Measurements from ENCODE around the gene CXCL6. TPM values are rescaled to one million over a fixed set of nuclear protein-coding genes. Genes with fewer than 3 reads are reported as not detected.

CXCL6 gene
- total and polyA plus RNA-seq, 5 donors: 0.20 to 0.92 (median 0.38) TPM; not detected in 1

GRCh38 chr4:73855406-73855805 is 18.9 kb downstream of the CXCL6 start:
- intact Hi-C loops (cut with DNase I): no loop called here
- Histone ChIP-seq H3K4me1 (ENCODE audit: control insufficient read depth, insufficient read depth, low read length) (peaks cover 3% of the 10 kb centered on the region), H3K4me3 (ENCODE audit: low read length) (no peak overlapping the region), H3K27ac (ENCODE audit: low read length) (no peak overlapping the region), H3K27me3 (ENCODE audit: control insufficient read depth, insufficient read depth) (no peaks in the 10 kb centered on the region), H3K9me3 (ENCODE audit: control insufficient read depth, low read length) (no peaks in the 10 kb centered on the region)
- WGBS: 66% methylated on average over 4 of the region's 4 CpGs
- DNase-seq: no peak
- no peak for ATAC-seq

GRCh38 chr4:73856518-73856917 is 20.0 kb downstream of the CXCL6 start:
- Histone ChIP-seq H3K27me3 (ENCODE audit: control insufficient read depth, insufficient read depth) (no peaks in the 10 kb centered on the region), H3K4me3 (ENCODE audit: low read length) (no peak overlapping the region), H3K9me3 (ENCODE audit: control insufficient read depth, low read length) (no peaks in the 10 kb centered on the region), H3K27ac (ENCODE audit: low read length) (no peak overlapping the region), H3K4me1 (ENCODE audit: control insufficient read depth, insufficient read depth, low read length) (peaks cover 3% of the 10 kb centered on the region)
- DNase-seq: no peak
- intact Hi-C loops (cut with DNase I): no loop called here
- ATAC-seq: peak; percentile 31 to 33

DNA sequence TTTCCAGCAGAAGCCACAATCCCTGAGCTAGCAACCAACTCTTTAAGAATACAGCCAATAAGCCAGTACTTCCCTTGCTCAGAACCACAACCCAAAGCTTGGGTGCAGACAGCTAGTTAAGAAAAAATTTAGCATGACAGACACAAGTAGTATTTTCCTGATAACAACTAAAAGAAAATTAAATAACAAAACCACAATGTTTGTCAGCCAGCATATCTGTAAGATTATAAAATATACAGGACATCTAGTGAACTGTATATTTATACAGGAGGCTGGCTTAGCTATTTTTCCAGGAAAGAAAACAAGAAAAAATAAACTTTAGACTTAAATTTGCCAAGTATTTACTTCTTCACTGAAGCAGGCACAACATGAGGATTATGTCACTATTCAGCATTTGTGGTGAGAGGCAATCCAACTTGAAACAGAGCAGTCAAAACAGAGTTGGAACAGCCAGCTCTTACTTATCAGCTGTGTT is 23.2 kb downstream of the CXCL6 start:
- intact Hi-C loops (cut with DNase I): no loop called here
- no peaks in the 10 kb centered on the region for H3K9me3 ChIP-seq (ENCODE audit: control insufficient read depth, low read length)
- H3K27me3 ChIP-seq (ENCODE audit: control insufficient read depth, insufficient read depth): no peaks in the 10 kb centered on the region
- no peaks in the 10 kb centered on the region for H3K4me1 ChIP-seq (ENCODE audit: control insufficient read depth, insufficient read depth, low read length)
- no peak overlapping the region for H3K27ac ChIP-seq (ENCODE audit: low read length)
- no peak overlapping the region for H3K4me3 ChIP-seq (ENCODE audit: low read length)
- DNase-seq (no peak), ATAC-seq (peak; percentile 64 to 87)

- Histone ChIP-seq H3K4me1 (ENCODE audit: control insufficient read depth, insufficient read depth, low read length) (no peaks in the 10 kb centered on the region), H3K27ac (ENCODE audit: low read length) (no peak overlapping the region), H3K4me3 (ENCODE audit: low read length) (no peak overlapping the region), H3K9me3 (ENCODE audit: control insufficient read depth, low read length) (no peaks in the 10 kb centered on the region), H3K27me3 (ENCODE audit: control insufficient read depth, insufficient read depth) (no peaks in the 10 kb centered on the region)
- WGBS: 43% methylated on average over 4 of the region's 4 CpGs
- intact Hi-C loops (cut with DNase I): no loop called here
- ATAC-seq (no peak), DNase-seq (no peak)
These were observed 23.7 kb downstream of the CXCL6 start for GRCh38 chr4:73860181-73860580.

DNA sequence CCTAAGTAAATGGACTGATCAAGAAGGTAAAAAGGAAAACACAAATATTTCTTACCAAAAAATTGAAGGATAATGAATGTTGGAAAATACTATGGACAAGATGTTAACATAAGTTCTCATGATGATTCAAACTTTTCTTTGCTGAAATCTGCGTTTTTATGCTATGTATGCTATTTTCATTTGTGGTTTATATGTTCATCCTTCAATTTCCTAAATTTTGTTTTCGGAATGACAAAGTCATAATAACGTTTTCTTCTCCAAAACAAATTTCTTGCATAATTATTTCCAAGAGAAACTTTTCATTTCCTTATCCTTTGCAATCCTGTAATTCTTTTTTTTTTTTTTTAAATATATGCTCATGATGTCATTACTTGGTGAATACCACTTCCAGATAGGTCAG is 24.4 kb downstream of the CXCL6 start:
- no peak for ATAC-seq
- DNase-seq: no peak
- intact Hi-C loops (cut with DNase I): no loop called here
- Histone ChIP-seq H3K9me3 (ENCODE audit: control insufficient read depth, low read length) (no peaks in the 10 kb centered on the region), H3K4me3 (ENCODE audit: low read length) (no peak overlapping the region), H3K4me1 (ENCODE audit: control insufficient read depth, insufficient read depth, low read length) (no peaks in the 10 kb centered on the region), H3K27me3 (ENCODE audit: control insufficient read depth, insufficient read depth) (no peaks in the 10 kb centered on the region), H3K27ac (ENCODE audit: low read length) (no peak overlapping the region)
- 62% methylated on average over 3 of the region's 3 CpGs for WGBS

- 75% methylated on average over 1 of the region's 1 CpG for WGBS
- intact Hi-C loops (cut with DNase I): no loop called here
- Histone ChIP-seq H3K4me3 (ENCODE audit: low read length) (no peak overlapping the region), H3K9me3 (ENCODE audit: control insufficient read depth, low read length) (no peaks in the 10 kb centered on the region), H3K27ac (ENCODE audit: low read length) (no peak overlapping the region), H3K4me1 (ENCODE audit: control insufficient read depth, insufficient read depth, low read length) (no peaks in the 10 kb centered on the region), H3K27me3 (ENCODE audit: control insufficient read depth, insufficient read depth) (no peaks in the 10 kb centered on the region)
- DNase-seq: no peak
- ATAC-seq: no peak
These were observed 25.8 kb downstream of the CXCL6 start for GRCh38 chr4:73862322-73862721.

- intact Hi-C loops (cut with DNase I): no loop called here
These were observed 27.9 kb downstream of the CXCL6 start for GRCh38 chr4:73864365-73864764.

DNA sequence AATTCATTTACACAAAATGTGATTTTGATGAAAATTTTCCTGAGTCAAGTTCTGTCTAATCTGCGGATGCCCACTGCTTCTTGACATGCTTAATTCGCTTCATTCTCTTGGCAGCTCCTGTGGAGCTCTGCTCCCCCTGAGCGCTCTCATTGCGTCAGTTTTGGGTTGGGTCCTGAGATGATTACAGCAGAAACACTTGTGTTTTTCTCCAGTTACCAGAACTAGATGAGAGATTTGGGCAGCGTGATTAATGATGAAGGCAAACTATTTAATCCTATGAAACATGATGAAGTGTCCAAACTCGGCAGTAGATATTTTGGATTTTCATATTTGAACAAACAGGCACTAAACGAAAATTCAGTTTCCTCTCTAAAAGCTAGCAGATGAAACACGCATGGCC is 28.5 kb downstream of the CXCL6 start:
- Histone ChIP-seq H3K27me3 (ENCODE audit: control insufficient read depth, insufficient read depth) (no peaks in the 10 kb centered on the region), H3K9me3 (ENCODE audit: control insufficient read depth, low read length) (no peaks in the 10 kb centered on the region), H3K27ac (ENCODE audit: low read length) (no peak overlapping the region), H3K4me1 (ENCODE audit: control insufficient read depth, insufficient read depth, low read length) (no peaks in the 10 kb centered on the region), H3K4me3 (ENCODE audit: low read length) (no peak overlapping the region)
- 66% methylated on average over 8 of the region's 8 CpGs for WGBS
- peak; percentile 38 to 64 (median 62) for DNase-seq
- intact Hi-C loops (cut with DNase I): no loop called here
- peak; percentile 50 to 56 for ATAC-seq

More at GRCh38 chr4:73864365-73864764, 27.9 kb downstream of the CXCL6 start:
- Histone ChIP-seq H3K4me1 (ENCODE audit: control insufficient read depth, insufficient read depth, low read length) (no peaks in the 10 kb centered on the region), H3K27me3 (ENCODE audit: control insufficient read depth, insufficient read depth) (no peaks in the 10 kb centered on the region), H3K9me3 (ENCODE audit: control insufficient read depth, low read length) (no peaks in the 10 kb centered on the region), H3K27ac (ENCODE audit: low read length) (no peak overlapping the region), H3K4me3 (ENCODE audit: low read length) (no peak overlapping the region)
- no peak for DNase-seq
- 73% methylated on average over 2 of the region's 2 CpGs for WGBS
- ATAC-seq: no peak

DNA sequence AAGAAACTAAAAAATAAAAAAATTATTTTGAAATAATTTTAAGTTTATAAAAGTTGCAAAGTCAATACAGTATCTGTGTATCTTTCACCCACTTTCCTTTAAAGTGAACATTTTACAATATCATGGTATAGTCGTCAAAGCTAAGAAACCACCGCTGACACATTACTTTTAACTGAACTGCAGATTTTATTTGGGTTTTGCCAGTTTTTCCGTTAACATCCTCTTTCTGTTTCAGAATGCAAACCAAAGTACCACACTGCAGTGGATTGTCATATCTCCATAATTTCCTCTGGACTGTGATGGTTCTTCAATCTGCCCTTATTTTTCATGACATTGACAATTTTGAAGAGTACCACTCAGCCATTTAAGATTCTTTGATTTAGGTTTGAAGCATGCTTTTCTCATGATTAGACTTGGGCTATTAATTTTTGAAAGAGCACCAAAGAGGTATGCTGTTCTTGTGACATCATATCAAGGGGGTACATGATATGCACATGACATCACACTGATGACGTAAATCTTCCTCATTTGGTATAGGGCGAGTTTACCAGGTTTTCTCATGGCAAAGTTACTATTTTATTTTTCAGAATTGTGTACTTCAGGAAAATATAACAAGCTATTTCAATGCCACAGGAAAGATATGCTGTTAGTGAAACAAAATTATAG is 29.1 kb downstream of the CXCL6 start:
- Histone ChIP-seq H3K27ac (ENCODE audit: low read length) (no peak overlapping the region), H3K4me3 (ENCODE audit: low read length) (no peak overlapping the region), H3K9me3 (ENCODE audit: control insufficient read depth, low read length) (no peaks in the 10 kb centered on the region), H3K27me3 (ENCODE audit: control insufficient read depth, insufficient read depth) (no peaks in the 10 kb centered on the region), H3K4me1 (ENCODE audit: control insufficient read depth, insufficient read depth, low read length) (no peaks in the 10 kb centered on the region)
- ATAC-seq: no peak
- intact Hi-C loops (cut with DNase I): no loop called here
- WGBS: 71% methylated on average over 5 of the region's 5 CpGs
- no peak for DNase-seq

- no peak overlapping the region for H3K27ac ChIP-seq (ENCODE audit: low read length)
- H3K27me3 ChIP-seq (ENCODE audit: control insufficient read depth, insufficient read depth): no peaks in the 10 kb centered on the region
- ATAC-seq: no peak
- intact Hi-C loops (cut with DNase I): no loop called here
- 64% methylated on average over 2 of the region's 2 CpGs for WGBS
- no peaks in the 10 kb centered on the region for H3K4me1 ChIP-seq (ENCODE audit: control insufficient read depth, insufficient read depth, low read length)
- no peak overlapping the region for H3K4me3 ChIP-seq (ENCODE audit: low read length)
- no peak for DNase-seq
- H3K9me3 ChIP-seq (ENCODE audit: control insufficient read depth, low read length): no peaks in the 10 kb centered on the region
These were observed 29.8 kb downstream of the CXCL6 start for GRCh38 chr4:73866246-73866645.

DNA sequence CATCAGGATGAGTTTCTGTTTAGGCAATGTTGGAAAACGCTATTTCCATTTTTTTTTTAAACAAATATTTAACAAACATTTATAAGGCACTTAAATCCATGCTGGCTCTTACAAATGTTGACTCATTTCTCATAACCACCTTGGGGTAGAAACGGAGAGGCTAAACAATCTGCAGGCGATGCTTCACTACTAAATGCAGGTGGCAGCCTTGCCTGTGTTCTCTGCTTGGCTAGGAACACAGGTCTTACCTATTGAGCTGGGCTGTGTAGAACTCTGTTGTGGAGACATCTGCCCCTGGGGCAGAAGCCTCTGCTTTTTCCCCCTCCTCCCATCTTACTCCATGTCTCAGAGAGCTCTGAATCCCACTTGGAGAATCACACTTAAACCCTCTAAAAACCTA is 31.3 kb downstream of the CXCL6 start:
- no peak overlapping the region for H3K27ac ChIP-seq (ENCODE audit: low read length)
- no peaks in the 10 kb centered on the region for H3K4me1 ChIP-seq (ENCODE audit: control insufficient read depth, insufficient read depth, low read length)
- ATAC-seq (no peak), DNase-seq (no peak)
- H3K9me3 ChIP-seq (ENCODE audit: control insufficient read depth, low read length): no peaks in the 10 kb centered on the region
- no peaks in the 10 kb centered on the region for H3K27me3 ChIP-seq (ENCODE audit: control insufficient read depth, insufficient read depth)
- H3K4me3 ChIP-seq (ENCODE audit: low read length): no peak overlapping the region
- intact Hi-C loops (cut with DNase I): no loop called here
- WGBS: 91% methylated on average over 3 of the region's 3 CpGs

Data from right cardiac atrium (tissue), 5 donors.